Gastrocnemius medialis (tissue), 4 donors: ENCODE results near the gene NEK10.

Experiments
- CTCF ChIP-seq, 5 experiments: fragments of 450-650 bp in 3 of 5; fragments of 200-600 bp in 2 of 5; sonication (generic) in 2 of 5; IDR thresholded peaks in 4 of 5; conservative IDR thresholded peaks in 1 of 5; 1 replicate in 4 of 5; 2 replicates in 1 of 5; pipeline ENCODE4 v1.5.1; 2016 to 2019; ENCODE audit warnings: antibody characterized with exemption in 5 of 5, mild to moderate bottlenecking in 3 of 5, moderate library complexity in 3 of 5
- POLR2A ChIP-seq, 2 donors: fragments of 450-650 bp; IDR thresholded peaks; one replicate each; pipeline ENCODE4 v1.6.1; 2017; ENCODE audit warnings: antibody characterized with exemption in 2 of 2, mild to moderate bottlenecking in 2 of 2, moderate library complexity in 2 of 2

GRCh38 chr3:27219127-27219845, 149.9 kb downstream of the NEK10 start:
- TF ChIP-seq CTCF (IDR thresholded peaks at IDR 0.05 in 4 of 5, conservative IDR thresholded peaks at IDR 0.05 in 1 of 5) (no peak), POLR2A (IDR thresholded peaks at IDR 0.05) (no peak)
